CD14-positive monocyte (primary cell): ENCODE results near the gene PRKD1. TPM values are rescaled to one million over a fixed set of nuclear protein-coding genes. Genes with fewer than 3 reads are reported as not detected.

Experiments
- DNase-seq, 3 donors: peaks; one replicate each; pipeline ENCODE4 v3.0.0-alpha.2; 2011 to 2022
- H2AFZ ChIP-seq: 2 replicates; pipeline ENCODE4 v1.6.0; 2012; ENCODE audit warnings: mild to moderate bottlenecking, low read depth, low read length, inconsistent platforms; ENCODE audit not compliant: insufficient read depth, poor library complexity, severe bottlenecking
- H3K27ac ChIP-seq, 2 donors: 1 replicate in 1 of 2; 2 replicates in 1 of 2; pipeline ENCODE4 v1.5.1; 2012 to 2013; ENCODE audit warnings: low read length in 2 of 2, control low read depth in 1 of 2, inconsistent platforms in 1 of 2, low read depth in 1 of 2, mild to moderate bottlenecking in 1 of 2
- H3K27me3 ChIP-seq, 2 donors: one replicate each; pipeline versions ENCODE4 v1.6.0 to v1.6.1; 2011 to 2013; ENCODE audit warnings: low read length in 2 of 2; ENCODE audit not compliant: control insufficient read depth in 2 of 2, insufficient read depth in 2 of 2
- H3K36me3 ChIP-seq, 2 donors: replicated peaks in 1 of 2; 1 replicate in 1 of 2; 2 replicates in 1 of 2; pipeline versions ENCODE4 v1.5.1 to v1.6.1; 2012 to 2013; ENCODE audit warnings: low read length in 2 of 2, control low read depth in 1 of 2, inconsistent platforms in 1 of 2, mild to moderate bottlenecking in 1 of 2; ENCODE audit not compliant: insufficient read depth in 2 of 2, control insufficient read depth in 1 of 2
- H3K4me1 ChIP-seq, 2 donors: 1 replicate in 1 of 2; 2 replicates in 1 of 2; pipeline versions ENCODE4 v1.5.1 to v1.6.1; 2012 to 2013; ENCODE audit warnings: low read length in 2 of 2, control low read depth in 1 of 2, inconsistent platforms in 1 of 2, mild to moderate bottlenecking in 1 of 2, moderate library complexity in 1 of 2; ENCODE audit not compliant: insufficient read depth in 2 of 2, control insufficient read depth in 1 of 2
- H3K4me2 ChIP-seq: replicated peaks from 2 replicates; pipeline ENCODE3; 2012; ENCODE audit warnings: low read length, moderate library complexity, mild to moderate bottlenecking; ENCODE audit not compliant: poor library complexity, severe bottlenecking; ENCODE audit errors: extremely low read depth
- H3K4me3 ChIP-seq, 3 experiments: fragments of 200-600 bp in 1 of 3; sonication (generic) in 1 of 3; replicated peaks in 1 of 3; 1 replicate in 2 of 3; 2 replicates in 1 of 3; pipeline ENCODE4 v1.5.1; 2011 to 2013; ENCODE audit warnings: low read length in 3 of 3, mild to moderate bottlenecking in 3 of 3, control low read depth in 2 of 3, low read depth in 2 of 3, inconsistent platforms in 1 of 3, moderate library complexity in 1 of 3
- H3K79me2 ChIP-seq: 2 replicates; pipeline ENCODE4 v1.6.0; 2012; ENCODE audit warnings: mild to moderate bottlenecking, control low read depth, inconsistent platforms, low read length, moderate library complexity; ENCODE audit not compliant: insufficient read depth
- H3K9ac ChIP-seq: 2 replicates; pipeline ENCODE4 v1.6.0; 2017; ENCODE audit warnings: low read length, mild to moderate bottlenecking; ENCODE audit not compliant: insufficient read depth, poor library complexity, severe bottlenecking
- H3K9me3 ChIP-seq, 2 donors: replicated peaks in 1 of 2; 1 replicate in 1 of 2; 2 replicates in 1 of 2; pipeline versions ENCODE4 v1.5.1 to v1.6.1; 2012 to 2013; ENCODE audit warnings: low read length in 2 of 2, control low read depth in 1 of 2; ENCODE audit not compliant: control insufficient read depth in 1 of 2, insufficient read depth in 1 of 2
- H4K20me1 ChIP-seq: 2 replicates; pipeline ENCODE4 v1.6.0; 2012; ENCODE audit warnings: mild to moderate bottlenecking, low read length, control low read depth, moderate library complexity; ENCODE audit not compliant: insufficient read depth
- H3K27ac Mint-ChIP-seq, 7 donors: one replicate each; pipeline ENCODE4 v1.8.0; 2020; ENCODE audit warnings: mild to moderate bottlenecking in 7 of 7, mixed read lengths in 7 of 7, moderate library complexity in 6 of 7, inconsistent platforms in 2 of 7
- H3K27me3 Mint-ChIP-seq, 3 donors: one replicate each; pipeline ENCODE4 v1.8.0; 2021 to 2022; ENCODE audit warnings: low read depth in 3 of 3, mild to moderate bottlenecking in 3 of 3, mixed read lengths in 3 of 3, moderate library complexity in 3 of 3, inconsistent platforms in 1 of 3
- H3K36me3 Mint-ChIP-seq, 2 donors: one replicate each; pipeline ENCODE4 v1.8.0; 2020; ENCODE audit warnings: mixed read lengths in 2 of 2, inconsistent platforms in 1 of 2, mild to moderate bottlenecking in 1 of 2
- H3K4me1 Mint-ChIP-seq: one replicate; pipeline ENCODE4 v1.8.0; 2020; ENCODE audit warnings: mild to moderate bottlenecking, mixed read lengths
- H3K4me3 Mint-ChIP-seq, 2 donors: one replicate each; pipeline ENCODE4 v1.8.0; 2020; ENCODE audit warnings: mild to moderate bottlenecking in 2 of 2, mixed read lengths in 2 of 2, moderate library complexity in 1 of 2
- H3K9me3 Mint-ChIP-seq, 7 donors: one replicate each; pipeline ENCODE4 v1.8.0; 2020 to 2022; ENCODE audit warnings: mixed read lengths in 7 of 7, mild to moderate bottlenecking in 6 of 7, moderate library complexity in 6 of 7, inconsistent platforms in 2 of 7
- WGBS: methylation state at CpG from one replicate; pipeline ENCODE4 v1.1.5; 2013; ENCODE audit warnings: missing lambda C conversion rate; ENCODE audit not compliant: insufficient coverage; 5-methylcytosine and 5-hydroxymethylcytosine counted together
- intact Hi-C, 2 donors: fragments of 100-400 bp; cut with micrococcal nuclease; formaldehyde crosslinking; loops; one replicate each; pipeline versions ENCODE4 v1.15.0 to v1.15.1; 2023
- polyA plus RNA-seq, 3 donors: library from polyadenylated mRNA; depleted of rRNA in 1 of 3; unstranded in 2 of 3; stranded (reverse) in 1 of 3; fragments of 300-500 nt in 2 of 3; fragments of >200 nt in 1 of 3; fragmentation: Illumina TruSeq in 2 of 3; gene quantifications; 1 replicate in 2 of 3; 2 replicates in 1 of 3; pipeline ENCODE4 v1.2.3, GENCODE V29; 2012 to 2021
- TF ChIP-seq, protein P1 (sequence below): fragments of 200-600 bp; IDR thresholded peaks from one replicate; pipeline ENCODE4 v1.8.0; 2022; ENCODE audit warnings: antibody characterized with exemption, mild to moderate bottlenecking

The PRKD1 gene
- polyA plus RNA-seq, 3 donors = not detected

DNA sequence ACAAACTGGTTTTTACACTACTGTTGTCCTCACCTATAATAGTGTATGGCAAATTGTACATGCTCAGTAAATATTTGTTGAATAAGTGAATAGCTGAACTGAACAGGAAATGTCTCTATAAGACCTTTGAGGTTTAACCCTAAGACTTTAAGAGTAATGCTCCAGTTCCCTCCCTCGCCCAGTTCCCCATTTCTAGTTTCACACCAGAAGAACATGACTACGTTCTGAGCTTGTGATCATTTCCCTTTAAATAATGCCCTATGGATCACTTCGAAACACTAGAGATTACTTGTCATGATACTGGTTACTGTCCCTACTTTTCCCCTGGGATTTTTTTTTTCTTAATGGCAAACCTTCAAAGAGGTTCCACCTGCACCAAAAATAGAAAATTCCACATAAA is 69.3 kb downstream of the PRKD1 start:
- Histone ChIP-seq H3K27ac (no peak overlapping the region), H3K4me1 (no peaks in the 10 kb centered on the region), H2AFZ (no peak overlapping the region), H3K9ac (no peak overlapping the region), H3K79me2 (no peaks in the 10 kb centered on the region), H3K36me3 (no peaks in the 10 kb centered on the region), H3K27me3 (no peaks in the 10 kb centered on the region), H3K4me3 (no peak overlapping the region), H3K4me2 (no peak overlapping the region), H4K20me1 (no peaks in the 10 kb centered on the region), H3K9me3 (peaks cover 8% of the 10 kb centered on the region in 2 donors)
- peaks cover 7% of the 10 kb centered on the region for H3K4me1 Mint-ChIP-seq
- 10% methylated on average over 3 of the region's 3 CpGs for WGBS
- no peak overlapping the region for H3K4me3 Mint-ChIP-seq
- H3K36me3 Mint-ChIP-seq = no peaks in the 10 kb centered on the region
- peaks cover 0 to 3% (median 2%) of the 10 kb centered on the region in 3 donors for H3K27me3 Mint-ChIP-seq
- TF ChIP-seq, protein P1, sequence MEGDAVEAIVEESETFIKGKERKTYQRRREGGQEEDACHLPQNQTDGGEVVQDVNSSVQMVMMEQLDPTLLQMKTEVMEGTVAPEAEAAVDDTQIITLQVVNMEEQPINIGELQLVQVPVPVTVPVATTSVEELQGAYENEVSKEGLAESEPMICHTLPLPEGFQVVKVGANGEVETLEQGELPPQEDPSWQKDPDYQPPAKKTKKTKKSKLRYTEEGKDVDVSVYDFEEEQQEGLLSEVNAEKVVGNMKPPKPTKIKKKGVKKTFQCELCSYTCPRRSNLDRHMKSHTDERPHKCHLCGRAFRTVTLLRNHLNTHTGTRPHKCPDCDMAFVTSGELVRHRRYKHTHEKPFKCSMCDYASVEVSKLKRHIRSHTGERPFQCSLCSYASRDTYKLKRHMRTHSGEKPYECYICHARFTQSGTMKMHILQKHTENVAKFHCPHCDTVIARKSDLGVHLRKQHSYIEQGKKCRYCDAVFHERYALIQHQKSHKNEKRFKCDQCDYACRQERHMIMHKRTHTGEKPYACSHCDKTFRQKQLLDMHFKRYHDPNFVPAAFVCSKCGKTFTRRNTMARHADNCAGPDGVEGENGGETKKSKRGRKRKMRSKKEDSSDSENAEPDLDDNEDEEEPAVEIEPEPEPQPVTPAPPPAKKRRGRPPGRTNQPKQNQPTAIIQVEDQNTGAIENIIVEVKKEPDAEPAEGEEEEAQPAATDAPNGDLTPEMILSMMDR = no peak
- intact Hi-C loops = no loop called here
- DNase-seq = peak in 1 of 3 donors; percentile 1
- H3K27ac Mint-ChIP-seq = no peak overlapping the region
- peaks cover 3 to 13% (median 7%) of the 10 kb centered on the region in 7 donors for H3K9me3 Mint-ChIP-seq

DNA sequence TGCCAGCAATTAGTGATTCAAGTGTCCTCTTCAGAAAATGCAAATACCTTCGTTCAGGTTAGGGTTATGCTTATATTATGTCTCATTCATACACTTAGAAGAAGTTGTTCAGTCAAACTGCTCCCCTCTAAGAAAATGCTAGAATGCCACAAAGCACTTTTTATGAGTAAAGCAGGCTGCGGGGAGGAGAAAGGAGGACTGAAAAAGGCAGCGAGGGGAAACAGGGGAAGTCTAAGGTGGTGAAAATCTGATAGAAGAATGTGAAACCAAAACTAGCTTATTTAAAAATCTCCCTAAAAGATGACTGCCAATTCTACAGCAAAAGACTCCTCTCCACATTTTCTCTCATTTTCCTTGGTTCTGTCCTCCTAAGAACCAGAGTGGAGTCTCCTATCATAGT is 70.1 kb downstream of the PRKD1 start:
- TF ChIP-seq, protein P1 = no peak
- no peak overlapping the region for H3K27ac Mint-ChIP-seq
- no CpG with 5 or more reads among the region's 3 CpGs for WGBS

More for the DNA sequence above, 70.1 kb downstream of the PRKD1 start:
- H3K4me3 ChIP-seq = no peak overlapping the region
- H3K9ac ChIP-seq = no peak overlapping the region
- H3K9me3 ChIP-seq = peaks cover 8% of the 10 kb centered on the region in 2 donors
- no peak overlapping the region for H3K4me2 ChIP-seq
- H3K36me3 Mint-ChIP-seq = no peaks in the 10 kb centered on the region
- no peak for DNase-seq
- H3K4me1 Mint-ChIP-seq = peaks cover 7% of the 10 kb centered on the region
- no peaks in the 10 kb centered on the region for H3K27me3 ChIP-seq
- H3K4me3 Mint-ChIP-seq = no peak overlapping the region
- intact Hi-C loops = no loop called here
- no peak overlapping the region for H2AFZ ChIP-seq
- H3K27me3 Mint-ChIP-seq = peaks cover 0 to 3% (median 2%) of the 10 kb centered on the region in 3 donors
- no peaks in the 10 kb centered on the region for H4K20me1 ChIP-seq
- no peaks in the 10 kb centered on the region for H3K79me2 ChIP-seq
- no peaks in the 10 kb centered on the region for H3K4me1 ChIP-seq
- H3K36me3 ChIP-seq = no peaks in the 10 kb centered on the region
- H3K27ac ChIP-seq = no peak overlapping the region
- H3K9me3 Mint-ChIP-seq = peaks cover 3 to 13% (median 7%) of the 10 kb centered on the region in 7 donors
